Activated T-cell treated with anti-CD3 and anti-CD28 coated beads, Interleukin-2, amount 50 U/mL, for 4 hours (primary cell): ENCODE results near the gene OSBP2. TPM values are rescaled to one million over a fixed set of nuclear protein-coding genes. Genes with fewer than 3 reads are reported as not detected.

Experiments used
- ATAC-seq, 2 donors: fragments of 200-7000 bp; cut with Tn5 transposase; one replicate each; pipeline ENCODE4 v1.10.0; 2021
- DNase-seq: peaks from one replicate; pipeline ENCODE4 v3.0.0-alpha.2; 2020
- H3K27me3 Mint-ChIP-seq: one replicate; pipeline ENCODE4 v1.8.0; 2021; ENCODE audit warnings: low read depth, mixed read lengths
- H3K36me3 Mint-ChIP-seq: one replicate; pipeline ENCODE4 v1.8.0; 2022; ENCODE audit warnings: mixed read lengths; ENCODE audit not compliant: insufficient read depth
- H3K4me1 Mint-ChIP-seq: one replicate; pipeline ENCODE4 v1.8.0; 2021; ENCODE audit warnings: low read depth, mixed read lengths
- H3K4me3 Mint-ChIP-seq: one replicate; pipeline ENCODE4 v1.8.0; 2021; ENCODE audit warnings: mild to moderate bottlenecking, moderate library complexity, mixed read lengths
- H3K9me3 Mint-ChIP-seq: one replicate; pipeline ENCODE4 v1.8.0; 2021; ENCODE audit warnings: mixed read lengths
- total RNA-seq, 3 donors: library from RNA; stranded (reverse); gene quantifications; one replicate each; pipeline ENCODE4 v1.2.1, GENCODE V29; 2021

The OSBP2 gene
- total RNA-seq, 3 donors from 2014 or later = 1.2 to 1.3 (median 1.3) TPM

- H3K27me3 Mint-ChIP-seq = peaks cover 8% of the 10 kb centered on the region
- H3K4me3 Mint-ChIP-seq = no peak overlapping the region
- H3K9me3 Mint-ChIP-seq = no peaks in the 10 kb centered on the region
- no peaks in the 10 kb centered on the region for H3K4me1 Mint-ChIP-seq
- DNase-seq (no peak), ATAC-seq (no peak)
- no peaks in the 10 kb centered on the region for H3K36me3 Mint-ChIP-seq
Measured at GRCh38 chr22:30829901-30830550, 135.4 kb downstream of the OSBP2 start.

DNA sequence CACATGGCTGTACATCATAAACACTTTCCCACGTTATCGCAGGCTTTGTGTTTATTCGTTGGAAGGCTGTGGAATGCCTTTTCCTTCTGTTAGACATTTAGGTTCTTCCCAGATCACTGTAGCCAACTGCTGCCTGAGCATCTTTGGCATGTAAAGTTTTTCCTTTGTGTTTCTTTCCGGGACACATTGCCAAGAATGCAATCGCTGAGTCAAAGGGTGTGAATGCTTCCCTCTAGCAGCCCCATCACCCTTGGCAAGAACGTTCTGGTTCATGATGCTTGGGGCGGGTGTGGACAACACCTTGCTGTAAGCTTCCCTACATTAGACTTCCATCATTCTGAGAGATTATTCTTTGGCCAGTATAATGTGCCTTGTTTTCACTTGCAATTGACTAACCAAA lies 136.2 kb downstream of the OSBP2 start:
- Mint-ChIP-seq H3K4me1 (no peaks in the 10 kb centered on the region), H3K36me3 (no peaks in the 10 kb centered on the region), H3K27me3 (peaks cover 4% of the 10 kb centered on the region), H3K4me3 (no peak overlapping the region), H3K9me3 (no peaks in the 10 kb centered on the region)
- ATAC-seq = no peak
- no peak for DNase-seq

DNA sequence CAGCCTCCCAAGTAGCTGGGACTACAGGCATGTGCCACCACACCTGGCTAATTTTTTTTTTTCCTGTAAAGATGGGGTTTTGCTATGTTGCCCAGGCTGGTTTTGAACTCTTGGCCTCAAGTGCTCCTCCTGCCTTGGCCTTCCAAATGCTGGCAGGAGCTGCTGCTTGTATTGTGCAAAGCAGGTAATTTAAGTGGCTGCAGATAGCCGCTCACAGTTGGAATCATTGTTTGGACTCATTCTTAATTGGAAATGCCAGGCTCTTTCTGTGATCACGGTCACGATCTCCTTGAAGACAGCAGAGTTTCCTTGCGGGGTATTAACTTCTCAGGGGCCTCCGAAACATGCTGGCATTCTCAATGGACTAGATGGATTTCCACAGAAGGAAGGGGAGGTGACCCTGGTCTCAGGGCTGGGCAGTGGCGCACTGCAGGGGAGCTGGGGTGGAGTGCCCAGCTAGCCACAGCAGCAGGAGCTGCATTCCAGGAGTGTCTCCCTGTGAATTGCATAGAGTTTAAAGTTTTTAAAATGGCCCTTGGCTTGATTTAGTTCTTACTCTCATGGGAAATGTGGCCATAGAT lies 137.8 kb downstream of the OSBP2 start:
- Mint-ChIP-seq H3K27me3 (peaks cover 7% of the 10 kb centered on the region), H3K9me3 (no peaks in the 10 kb centered on the region), H3K4me1 (no peaks in the 10 kb centered on the region), H3K36me3 (no peaks in the 10 kb centered on the region), H3K4me3 (no peak overlapping the region)
- ATAC-seq = no peak
- DNase-seq = no peak

GRCh38 chr22:30833322-30833721 lies 138.6 kb downstream of the OSBP2 start:
- no peak for DNase-seq
- H3K36me3 Mint-ChIP-seq = no peaks in the 10 kb centered on the region
- no peak overlapping the region for H3K4me3 Mint-ChIP-seq
- H3K9me3 Mint-ChIP-seq = peaks cover 1% of the 10 kb centered on the region
- no peak for ATAC-seq
- H3K27me3 Mint-ChIP-seq = peaks cover 10% of the 10 kb centered on the region
- no peaks in the 10 kb centered on the region for H3K4me1 Mint-ChIP-seq

DNA sequence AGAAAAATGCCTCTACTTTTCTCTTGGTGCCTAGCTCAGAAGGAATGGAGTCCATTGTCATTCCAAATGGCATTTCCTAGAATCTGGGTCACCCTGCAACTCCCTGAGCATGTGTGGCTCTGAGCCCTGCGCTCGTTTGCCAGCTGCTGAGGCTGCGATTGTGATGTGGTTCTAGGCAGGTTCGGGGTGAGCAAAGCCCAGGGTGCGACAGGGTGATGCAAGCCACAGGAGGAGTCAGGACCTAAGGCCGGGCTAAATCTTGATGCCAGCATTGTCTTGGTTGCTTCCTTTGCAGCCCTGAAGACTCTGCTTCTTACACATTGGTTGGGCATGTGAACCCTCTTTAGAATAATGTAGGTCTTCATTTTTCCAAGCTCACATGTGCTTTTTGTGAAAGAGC lies 142.9 kb downstream of the OSBP2 start:
- Mint-ChIP-seq H3K4me3 (no peak overlapping the region), H3K4me1 (no peaks in the 10 kb centered on the region), H3K36me3 (no peaks in the 10 kb centered on the region), H3K27me3 (peaks cover 12% of the 10 kb centered on the region), H3K9me3 (peaks cover 3% of the 10 kb centered on the region)
- ATAC-seq = no peak
- DNase-seq = no peak

DNA sequence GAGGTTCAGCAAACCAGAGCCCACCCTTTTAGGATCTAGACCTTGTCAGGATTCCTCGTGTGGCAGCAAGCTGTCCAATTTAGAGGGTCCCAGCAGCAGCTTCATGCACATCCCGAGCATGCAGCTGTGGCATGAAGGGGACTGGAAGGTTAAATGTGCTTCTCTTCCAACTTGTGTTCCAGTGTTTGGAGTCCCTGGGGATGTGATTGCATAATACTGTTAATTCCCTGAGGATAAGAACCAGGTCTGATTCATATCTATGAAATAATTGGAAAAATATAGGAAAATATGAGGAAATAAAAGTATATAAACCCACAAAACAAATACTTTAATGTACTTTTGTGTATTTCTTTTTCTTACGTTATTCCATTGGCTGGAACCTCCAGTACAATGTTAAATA lies 143.4 kb downstream of the OSBP2 start:
- H3K4me3 Mint-ChIP-seq = no peak overlapping the region
- peaks cover 3% of the 10 kb centered on the region for H3K9me3 Mint-ChIP-seq
- ATAC-seq (no peak), DNase-seq (no peak)
- H3K27me3 Mint-ChIP-seq = peaks cover 12% of the 10 kb centered on the region
- no peaks in the 10 kb centered on the region for H3K36me3 Mint-ChIP-seq
- H3K4me1 Mint-ChIP-seq = no peaks in the 10 kb centered on the region

DNA sequence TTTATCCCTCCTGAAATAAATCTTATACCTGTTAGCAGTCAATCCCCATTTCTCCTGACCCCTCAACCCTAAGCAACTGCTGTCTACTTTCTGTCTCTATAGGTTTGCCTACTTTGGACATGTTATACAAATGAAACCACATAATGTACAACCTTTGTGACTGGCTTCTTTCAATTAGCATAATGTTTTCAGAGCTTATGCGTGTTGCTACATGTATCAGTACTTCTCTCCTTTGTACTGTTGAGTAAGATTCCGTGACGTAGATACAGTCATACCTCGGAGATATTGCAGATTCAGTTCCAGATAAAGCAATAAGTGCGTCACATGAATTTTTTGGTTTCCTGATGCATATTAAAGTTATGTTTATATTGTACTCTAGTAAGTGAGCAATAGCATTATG lies 146.6 kb downstream of the OSBP2 start:
- no peak overlapping the region for H3K4me3 Mint-ChIP-seq
- peaks cover 3% of the 10 kb centered on the region for H3K9me3 Mint-ChIP-seq
- peaks cover 10% of the 10 kb centered on the region for H3K27me3 Mint-ChIP-seq
- DNase-seq (no peak), ATAC-seq (no peak)
- H3K36me3 Mint-ChIP-seq = no peaks in the 10 kb centered on the region
- no peaks in the 10 kb centered on the region for H3K4me1 Mint-ChIP-seq

DNA sequence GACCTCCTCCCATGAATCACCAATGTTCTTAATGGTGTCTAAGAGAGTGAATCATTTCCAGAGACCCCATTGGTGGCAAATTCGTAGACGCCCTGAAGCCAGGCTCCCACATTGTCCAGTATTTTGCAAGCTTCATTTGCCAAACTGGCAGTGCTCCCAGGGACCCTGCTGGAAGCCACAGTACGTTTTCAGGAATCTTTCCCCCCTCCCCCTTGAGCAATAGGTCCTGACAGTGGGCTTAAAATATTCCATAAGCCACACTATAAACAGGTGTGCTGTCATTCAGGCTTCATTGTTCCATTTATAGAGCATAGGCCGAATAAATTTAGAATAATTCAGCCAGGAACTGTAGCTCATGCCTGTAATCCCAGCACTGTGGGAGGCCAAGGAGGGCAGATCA lies 148.6 kb downstream of the OSBP2 start:
- no peak for ATAC-seq
- Mint-ChIP-seq H3K4me3 (no peak overlapping the region), H3K4me1 (no peaks in the 10 kb centered on the region), H3K36me3 (no peaks in the 10 kb centered on the region), H3K9me3 (peaks cover 10% of the 10 kb centered on the region), H3K27me3 (peaks cover 2% of the 10 kb centered on the region)
- no peak for DNase-seq

DNA sequence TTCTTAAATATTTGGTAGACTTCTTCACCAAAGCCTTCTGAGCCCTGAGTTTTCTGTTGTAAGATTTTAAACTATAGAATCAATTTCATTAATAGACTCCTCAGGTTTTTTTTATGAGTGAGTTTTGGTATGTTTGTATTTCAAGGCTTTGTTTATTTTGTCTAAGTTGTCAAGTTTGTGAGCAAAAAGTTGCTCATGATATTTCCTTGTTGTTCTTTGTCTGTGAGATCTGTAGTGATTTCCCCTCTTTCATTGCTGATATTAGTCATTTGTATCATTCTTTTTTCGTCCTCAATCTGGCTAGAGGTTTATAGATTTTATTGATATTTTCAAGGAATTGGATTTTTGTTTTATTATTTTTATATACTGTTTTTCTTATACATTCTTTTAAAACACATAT lies 152.9 kb downstream of the OSBP2 start:
- no peak for DNase-seq
- H3K27me3 Mint-ChIP-seq = no peaks in the 10 kb centered on the region
- no peak for ATAC-seq
- H3K9me3 Mint-ChIP-seq = peaks cover 8% of the 10 kb centered on the region
- H3K4me3 Mint-ChIP-seq = no peak overlapping the region
- no peaks in the 10 kb centered on the region for H3K36me3 Mint-ChIP-seq
- no peaks in the 10 kb centered on the region for H3K4me1 Mint-ChIP-seq

- Mint-ChIP-seq H3K4me3 (no peak overlapping the region), H3K36me3 (peaks cover 3% of the 10 kb centered on the region), H3K4me1 (no peaks in the 10 kb centered on the region), H3K9me3 (peaks cover 9% of the 10 kb centered on the region), H3K27me3 (peaks cover 2% of the 10 kb centered on the region)
- no peak for DNase-seq
- ATAC-seq = no peak
Measured at GRCh38 chr22:30855266-30855665, 160.6 kb downstream of the OSBP2 start.

GRCh38 chr22:30855677-30856518 lies 161.2 kb downstream of the OSBP2 start:
- no peak for DNase-seq
- Mint-ChIP-seq H3K36me3 (peaks cover 3% of the 10 kb centered on the region), H3K9me3 (peaks cover 9% of the 10 kb centered on the region), H3K4me3 (no peak overlapping the region), H3K4me1 (no peaks in the 10 kb centered on the region), H3K27me3 (peaks cover 2% of the 10 kb centered on the region)
- no peak for ATAC-seq

GRCh38 chr22:30856741-30857502 lies 162.2 kb downstream of the OSBP2 start:
- Mint-ChIP-seq H3K27me3 (peaks cover 2% of the 10 kb centered on the region), H3K9me3 (peaks cover 9% of the 10 kb centered on the region)
- no peak for ATAC-seq

DNA sequence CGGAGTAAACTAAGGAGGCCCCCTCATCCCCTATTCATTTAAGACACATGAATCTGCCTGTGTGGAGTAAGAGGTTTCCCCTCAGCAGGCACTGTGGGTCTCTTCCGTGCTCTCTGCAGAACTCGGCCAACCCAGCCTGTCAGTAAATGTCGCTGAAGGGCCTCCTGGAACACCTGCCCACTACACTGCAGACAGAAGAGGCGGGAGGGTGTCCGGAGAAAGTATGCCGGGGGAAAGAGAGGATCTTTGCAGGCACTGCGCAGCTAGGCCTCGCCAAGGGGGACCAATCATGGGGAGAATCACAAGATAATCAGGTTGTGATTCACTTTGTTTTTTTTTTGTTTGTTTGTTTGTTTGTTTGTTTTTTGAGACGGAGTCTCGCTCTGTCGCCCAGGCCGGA lies 163.1 kb downstream of the OSBP2 start:
- Mint-ChIP-seq H3K4me3 (no peak overlapping the region), H3K9me3 (peaks cover 6% of the 10 kb centered on the region), H3K27me3 (peaks cover 2% of the 10 kb centered on the region), H3K36me3 (peaks cover 3% of the 10 kb centered on the region), H3K4me1 (no peaks in the 10 kb centered on the region)
- DNase-seq = no peak
- no peak for ATAC-seq

More at GRCh38 chr22:30856741-30857502, 162.2 kb downstream of the OSBP2 start:
- Mint-ChIP-seq H3K4me3 (no peak overlapping the region), H3K4me1 (no peaks in the 10 kb centered on the region), H3K36me3 (peaks cover 3% of the 10 kb centered on the region)
- no peak for DNase-seq

DNA sequence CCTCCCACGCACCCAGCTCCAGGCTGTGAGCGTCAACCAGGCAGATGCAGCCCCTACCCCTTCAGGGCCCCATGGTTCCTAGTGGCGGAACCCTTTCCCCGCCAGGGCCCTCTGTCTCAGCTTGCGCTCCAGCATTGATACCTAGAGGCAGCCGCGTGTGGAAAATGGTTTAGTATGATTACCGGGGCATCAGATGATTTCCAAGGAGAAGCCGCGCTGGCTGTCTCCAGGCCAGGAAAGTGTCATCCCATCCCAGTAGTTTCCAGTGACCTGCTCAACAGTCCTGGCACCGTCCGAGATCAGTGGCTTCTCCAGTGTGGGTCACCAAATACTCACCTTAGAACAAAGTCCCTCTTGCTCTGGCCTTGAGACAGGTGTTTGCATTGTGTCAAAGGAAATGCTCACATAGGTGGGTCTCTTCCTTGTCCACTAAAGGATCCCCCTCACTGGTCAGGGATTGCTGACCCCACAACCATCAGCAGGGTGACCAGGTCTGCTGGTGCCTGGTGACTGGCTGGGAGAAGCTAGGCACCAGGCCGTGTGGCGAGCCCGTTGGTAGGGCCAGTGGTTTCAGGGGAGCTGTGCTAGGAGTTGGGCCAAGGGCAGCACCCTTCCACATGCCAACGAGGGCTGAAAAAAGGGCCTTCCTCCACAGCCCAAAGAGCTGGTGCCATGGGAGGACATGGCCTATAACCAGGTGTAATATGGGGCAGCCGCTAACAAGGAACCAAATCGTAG lies 164.5 kb downstream of the OSBP2 start:
- peaks cover 3% of the 10 kb centered on the region for H3K36me3 Mint-ChIP-seq
- H3K4me1 Mint-ChIP-seq = no peaks in the 10 kb centered on the region
- ATAC-seq = no peak
- H3K4me3 Mint-ChIP-seq = no peak overlapping the region
- peaks cover 3% of the 10 kb centered on the region for H3K9me3 Mint-ChIP-seq
- H3K27me3 Mint-ChIP-seq = peaks cover 2% of the 10 kb centered on the region
- no peak for DNase-seq
